H9 (cell line): Measurements from ENCODE around the gene ZNF695. TPM values are rescaled to one million over a fixed set of nuclear protein-coding genes. Genes with fewer than 3 reads are reported as not detected.

ENCODE experiments used
- DNase-seq: peaks from one replicate; pipeline ENCODE4 v3.0.0-alpha.2; 2017
- H2AFZ ChIP-seq: one replicate; pipeline ENCODE4 v1.6.1; 2013; ENCODE audit warnings: mild to moderate bottlenecking, low read length, control low read depth, moderate library complexity
- H2AK5ac ChIP-seq: 2 replicates; pipeline ENCODE4 v1.6.1; 2013; ENCODE audit warnings: low read length, control low read depth, mixed read lengths; ENCODE audit not compliant: insufficient read length
- H2BK120ac ChIP-seq: one replicate; pipeline ENCODE4 v1.6.1; 2013; ENCODE audit warnings: low read depth, mild to moderate bottlenecking, low read length, control low read depth, inconsistent platforms; ENCODE audit not compliant: poor library complexity, severe bottlenecking
- H2BK12ac ChIP-seq: 2 replicates; pipeline ENCODE4 v1.6.1; 2013; ENCODE audit warnings: low read length, control low read depth, mixed read lengths, low read depth; ENCODE audit not compliant: insufficient read length
- H2BK15ac ChIP-seq: 2 replicates; pipeline ENCODE4 v1.6.1; 2013; ENCODE audit warnings: low read depth, low read length, control low read depth
- H2BK20ac ChIP-seq: one replicate; pipeline ENCODE4 v1.6.1; 2013; ENCODE audit warnings: low read depth, mild to moderate bottlenecking, low read length, control low read depth, inconsistent platforms; ENCODE audit not compliant: poor library complexity, severe bottlenecking
- H2BK5ac ChIP-seq: 2 replicates; pipeline ENCODE4 v1.6.1; 2013; ENCODE audit warnings: low read length, control low read depth, mixed read lengths; ENCODE audit not compliant: insufficient read length
- H3K14ac ChIP-seq: 2 replicates; pipeline ENCODE4 v1.6.1; 2013; ENCODE audit warnings: low read length, control low read depth; ENCODE audit not compliant: insufficient read depth
- H3K18ac ChIP-seq: 2 replicates; pipeline ENCODE4 v1.6.1; 2013; ENCODE audit warnings: low read depth, mild to moderate bottlenecking, mixed read lengths, low read length, control low read depth; ENCODE audit not compliant: insufficient read length
- H3K23ac ChIP-seq: 2 replicates; pipeline ENCODE4 v1.6.1; 2013; ENCODE audit warnings: low read length, control low read depth, mixed read lengths, low read depth; ENCODE audit not compliant: insufficient read length
- H3K23me2 ChIP-seq: 2 replicates; pipeline ENCODE4 v1.6.1; 2013; ENCODE audit warnings: low read depth, mild to moderate bottlenecking, mixed read lengths, low read length, control low read depth; ENCODE audit not compliant: insufficient read length, poor library complexity, severe bottlenecking
- H3K27ac ChIP-seq: 2 replicates; pipeline ENCODE4 v1.5.1; 2013; ENCODE audit warnings: low read length, control low read depth, mixed read lengths, low read depth; ENCODE audit not compliant: insufficient read length
- H3K27me3 ChIP-seq: 2 replicates; pipeline ENCODE4 v1.6.1; 2013; ENCODE audit warnings: low read length, control low read depth, inconsistent platforms; ENCODE audit not compliant: insufficient read depth
- H3K4ac ChIP-seq: 2 replicates; pipeline ENCODE4 v1.6.1; 2013; ENCODE audit warnings: low read depth, mild to moderate bottlenecking, control low read depth, inconsistent platforms, low read length, moderate library complexity
- H3K4me1 ChIP-seq: 2 replicates; pipeline ENCODE4 v1.6.1; 2013; ENCODE audit warnings: low read length, control low read depth, inconsistent platforms; ENCODE audit not compliant: insufficient read depth
- H3K4me2 ChIP-seq: 2 replicates; pipeline ENCODE4 v1.6.1; 2013; ENCODE audit warnings: low read length, control low read depth, mixed read lengths; ENCODE audit not compliant: insufficient read length, insufficient read depth
- H3K56ac ChIP-seq: 2 replicates; pipeline ENCODE4 v1.6.1; 2013; ENCODE audit warnings: low read depth, mild to moderate bottlenecking, mixed read lengths, low read length, control low read depth; ENCODE audit not compliant: insufficient read length
- H3K79me1 ChIP-seq: 2 replicates; pipeline ENCODE4 v1.6.1; 2013; ENCODE audit warnings: low read depth, mild to moderate bottlenecking, moderate library complexity, low read length, control low read depth, inconsistent platforms; ENCODE audit not compliant: insufficient read depth, poor library complexity, severe bottlenecking
- H3K79me2 ChIP-seq: 2 replicates; pipeline ENCODE4 v1.6.1; 2013; ENCODE audit warnings: low read length, control low read depth, inconsistent platforms; ENCODE audit not compliant: insufficient read depth
- H3K9ac ChIP-seq: 2 replicates; pipeline ENCODE4 v1.6.1; 2013; ENCODE audit warnings: low read length, control low read depth, mixed read lengths; ENCODE audit not compliant: insufficient read length; ENCODE audit errors: extremely low read depth
- H3K9me3 ChIP-seq: one replicate; pipeline ENCODE4 v1.6.1; 2013; ENCODE audit warnings: low read depth, low read length, inconsistent platforms; ENCODE audit not compliant: control insufficient read depth
- H3T11ph ChIP-seq: one replicate; pipeline ENCODE4 v1.6.1; 2013; ENCODE audit warnings: mild to moderate bottlenecking, low read length, control low read depth, inconsistent platforms
- H4K20me1 ChIP-seq: one replicate; pipeline ENCODE4 v1.6.1; 2013; ENCODE audit not compliant: control insufficient read depth, insufficient read length, insufficient read depth
- H4K5ac ChIP-seq: 2 replicates; pipeline ENCODE4 v1.6.1; 2013; ENCODE audit warnings: low read depth, mild to moderate bottlenecking, mixed read lengths, low read length, control low read depth; ENCODE audit not compliant: insufficient read length
- H4K8ac ChIP-seq: replicated peaks from 2 replicates; pipeline ENCODE4 v1.6.1; 2013; ENCODE audit warnings: low read length, control low read depth, mixed read lengths, low read depth; ENCODE audit not compliant: insufficient read length
- H4K91ac ChIP-seq: 2 replicates; pipeline ENCODE4 v1.6.1; 2013; ENCODE audit warnings: low read depth, mild to moderate bottlenecking, moderate library complexity, mixed read lengths, low read length, control low read depth; ENCODE audit not compliant: insufficient read length
- H3K27ac Mint-ChIP-seq, 3 experiments: 2 replicates in 2 of 3; 3 replicates in 1 of 3; pipeline ENCODE4 v1.8.0; 2020 to 2021; ENCODE audit warnings: mixed read lengths in 3 of 3, mild to moderate bottlenecking in 1 of 3, moderate library complexity in 1 of 3
- H3K27me3 Mint-ChIP-seq: 2 replicates; pipeline ENCODE4 v1.8.0; 2021; ENCODE audit warnings: low read depth, mild to moderate bottlenecking, moderate library complexity, mixed read lengths
- H3K36me3 Mint-ChIP-seq, 3 experiments: 2 replicates in 2 of 3; 3 replicates in 1 of 3; pipeline ENCODE4 v1.8.0; 2020 to 2021; ENCODE audit warnings: low read depth in 3 of 3, mixed read lengths in 3 of 3; ENCODE audit not compliant: insufficient read depth in 1 of 3
- H3K4me1 Mint-ChIP-seq, 2 experiments: 2 replicates each; pipeline ENCODE4 v1.8.0; 2020; ENCODE audit warnings: mixed read lengths in 2 of 2
- H3K4me3 Mint-ChIP-seq, 2 experiments: 2 replicates in 1 of 2; 3 replicates in 1 of 2; pipeline ENCODE4 v1.8.0; 2020 to 2021; ENCODE audit warnings: mild to moderate bottlenecking in 2 of 2, mixed read lengths in 2 of 2, moderate library complexity in 1 of 2
- H3K9me3 Mint-ChIP-seq, 2 experiments: 2 replicates in 1 of 2; 3 replicates in 1 of 2; pipeline ENCODE4 v1.8.0; 2020; ENCODE audit warnings: mild to moderate bottlenecking in 2 of 2, mixed read lengths in 2 of 2, moderate library complexity in 1 of 2
- WGBS: extraction: QIAGEN DNeasy Blood & Tissue Kit; methylation state at CpG from one replicate; pipeline ENCODE4 v1.1.7; 2013; ENCODE audit warnings: missing lambda C conversion rate, low lambda C conversion rate, mixed read lengths; ENCODE audit not compliant: insufficient read length; ENCODE audit errors: extremely low coverage; 5-methylcytosine and 5-hydroxymethylcytosine counted together
- total RNA-seq: library from RNA; stranded (reverse); gene quantifications from 2 replicates; pipeline ENCODE4 v1.2.1, GENCODE V29; 2021
- TF ChIP-seq, protein P1 (sequence below): fragments of 200-600 bp; sonication (generic); conservative IDR thresholded peaks from 3 replicates; pipeline ENCODE4 v1.8.0; 2021; ENCODE audit warnings: antibody characterized with exemption, mild to moderate bottlenecking

ZNF695 gene
- total RNA-seq, 1 experiment from 2014 or later: 22.3 TPM

DNA sequence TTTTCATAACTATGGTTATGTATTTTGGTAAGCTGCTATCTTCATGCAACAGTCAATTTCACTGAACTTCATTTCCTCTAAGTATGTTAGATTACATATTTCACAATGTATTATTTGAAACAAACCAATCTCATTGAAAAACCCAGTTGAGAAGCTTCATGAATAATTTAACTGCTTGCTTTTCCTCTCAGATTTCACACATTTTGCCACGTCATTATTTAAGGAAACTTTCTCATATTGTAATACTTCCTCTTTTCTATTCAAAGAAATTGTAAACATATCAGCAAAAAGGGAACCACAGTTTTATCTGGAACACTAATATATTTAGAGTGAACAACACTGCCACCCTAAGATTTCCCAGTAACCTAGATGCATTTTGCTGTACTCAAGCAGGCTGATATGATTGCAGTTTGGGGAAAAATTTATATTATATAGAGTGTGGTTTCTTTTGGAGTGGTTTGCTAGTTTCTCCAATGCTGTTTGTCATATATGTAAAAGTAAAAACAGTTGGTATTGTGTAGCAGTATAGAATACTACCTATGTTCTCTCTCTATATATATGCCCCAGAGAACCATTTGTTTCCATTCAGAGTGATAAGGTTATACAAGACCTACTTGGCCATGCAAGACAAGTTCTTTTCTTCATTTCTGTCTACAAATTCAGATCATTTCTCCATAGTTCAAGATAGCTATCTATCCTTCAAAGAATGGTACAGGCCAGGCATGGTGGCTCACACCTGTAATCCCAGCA, 47.7 kb downstream of the ZNF695 start:
- Histone ChIP-seq H3K27me3 (no peaks in the 10 kb centered on the region), H3K23me2 (no peaks in the 10 kb centered on the region), H2BK5ac (no peak overlapping the region), H3T11ph (no peak overlapping the region), H4K5ac (no peak overlapping the region), H2BK20ac (no peak overlapping the region), H4K91ac (no peak overlapping the region), H3K9ac (no peak overlapping the region), H3K79me2 (no peaks in the 10 kb centered on the region), H2AFZ (no peak overlapping the region), H3K27ac (no peak overlapping the region), H4K8ac (no peak overlapping the region), H3K9me3 (no peaks in the 10 kb centered on the region), H2BK120ac (no peak overlapping the region), H3K56ac (no peak overlapping the region), H2BK12ac (no peak overlapping the region), H3K18ac (no peak overlapping the region), H3K79me1 (no peaks in the 10 kb centered on the region), H3K14ac (no peak overlapping the region), H2AK5ac (no peak overlapping the region), H3K4me2 (no peak overlapping the region), H4K20me1 (no peaks in the 10 kb centered on the region), H3K4me1 (no peaks in the 10 kb centered on the region), H2BK15ac (no peak overlapping the region), H3K23ac (no peak overlapping the region), H3K4ac (no peak overlapping the region)
- DNase-seq: no peak
- Mint-ChIP-seq H3K4me3 (no peak overlapping the region), H3K27me3 (no peaks in the 10 kb centered on the region), H3K27ac (no peak overlapping the region), H3K9me3 (no peaks in the 10 kb centered on the region), H3K4me1 (peaks cover 7 to 8% of the 10 kb centered on the region in 2 experiments), H3K36me3 (peaks cover 44 to 48% (median 45%) of the 10 kb centered on the region in 3 experiments)
- TF ChIP-seq, protein P1, sequence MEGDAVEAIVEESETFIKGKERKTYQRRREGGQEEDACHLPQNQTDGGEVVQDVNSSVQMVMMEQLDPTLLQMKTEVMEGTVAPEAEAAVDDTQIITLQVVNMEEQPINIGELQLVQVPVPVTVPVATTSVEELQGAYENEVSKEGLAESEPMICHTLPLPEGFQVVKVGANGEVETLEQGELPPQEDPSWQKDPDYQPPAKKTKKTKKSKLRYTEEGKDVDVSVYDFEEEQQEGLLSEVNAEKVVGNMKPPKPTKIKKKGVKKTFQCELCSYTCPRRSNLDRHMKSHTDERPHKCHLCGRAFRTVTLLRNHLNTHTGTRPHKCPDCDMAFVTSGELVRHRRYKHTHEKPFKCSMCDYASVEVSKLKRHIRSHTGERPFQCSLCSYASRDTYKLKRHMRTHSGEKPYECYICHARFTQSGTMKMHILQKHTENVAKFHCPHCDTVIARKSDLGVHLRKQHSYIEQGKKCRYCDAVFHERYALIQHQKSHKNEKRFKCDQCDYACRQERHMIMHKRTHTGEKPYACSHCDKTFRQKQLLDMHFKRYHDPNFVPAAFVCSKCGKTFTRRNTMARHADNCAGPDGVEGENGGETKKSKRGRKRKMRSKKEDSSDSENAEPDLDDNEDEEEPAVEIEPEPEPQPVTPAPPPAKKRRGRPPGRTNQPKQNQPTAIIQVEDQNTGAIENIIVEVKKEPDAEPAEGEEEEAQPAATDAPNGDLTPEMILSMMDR: no peak
- no CpG with 5 or more reads among the region's 1 CpG for WGBS
